Measurements from ENCODE around the gene FGF22. TPM values are rescaled to one million over a fixed set of nuclear protein-coding genes. Genes with fewer than 3 reads are reported as not detected.
A peak's percentile ranks its signal among the peaks of the same experiment; 100 is the strongest.

The FGF22 gene
- total and polyA plus RNA-seq, 10 of the 15 experiments (the other 5 are each of a cell fraction or from before 2014, with no cell fraction given), result 0.05 TPM; not detected in 9

DNA sequence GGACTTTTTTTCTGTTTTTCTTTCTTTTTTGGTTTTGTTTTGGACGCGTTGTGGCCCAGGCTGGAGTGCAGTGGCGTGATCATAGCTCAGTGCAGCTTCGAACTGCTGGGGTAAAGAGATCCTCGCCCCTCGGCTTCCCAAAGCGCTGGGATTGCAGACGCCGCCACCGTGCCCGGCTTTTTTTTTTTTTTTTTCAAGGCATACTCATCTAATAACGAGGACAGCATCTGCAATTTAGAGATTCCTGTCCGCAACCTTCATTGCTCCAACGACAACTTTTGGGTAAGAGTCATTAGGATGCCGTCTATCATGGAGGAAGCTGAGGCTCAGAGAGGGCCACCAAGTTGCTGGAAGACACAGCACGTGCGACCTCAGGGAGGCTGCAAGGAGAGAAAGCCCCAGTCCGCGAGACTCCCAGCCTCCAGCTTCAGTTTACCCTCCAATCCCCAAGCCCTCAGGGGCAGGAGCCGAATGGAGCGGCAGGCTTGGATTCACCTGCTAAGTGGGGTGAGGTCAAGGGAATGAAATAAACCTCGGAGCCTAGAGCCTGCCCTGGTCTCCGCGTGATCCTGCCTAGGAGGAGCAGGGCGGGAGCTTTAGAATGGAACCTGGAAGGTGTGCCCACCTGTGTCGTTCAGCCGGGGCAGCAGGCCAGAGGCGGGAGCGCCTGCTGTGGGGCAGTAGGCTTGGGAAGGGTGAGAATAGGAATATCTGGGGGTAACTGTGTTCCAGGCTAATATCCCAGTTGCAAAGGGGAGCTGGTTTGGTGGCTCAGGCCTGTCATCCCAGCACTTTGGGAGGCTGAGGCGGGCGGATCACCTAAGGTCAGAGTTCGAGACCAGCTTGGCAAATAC, 5.7 kb upstream of the FGF22 start (continued):
- TF ChIP-seq TCF3 (IDR thresholded peaks at IDR 0.05; ENCODE audit: borderline replicate concordance, insufficient read depth, low read depth, low read length), result no peak
- no peak for TF ChIP-seq DPF2 (IDR thresholded peaks at IDR 0.05)
- TF ChIP-seq, protein P1, sequence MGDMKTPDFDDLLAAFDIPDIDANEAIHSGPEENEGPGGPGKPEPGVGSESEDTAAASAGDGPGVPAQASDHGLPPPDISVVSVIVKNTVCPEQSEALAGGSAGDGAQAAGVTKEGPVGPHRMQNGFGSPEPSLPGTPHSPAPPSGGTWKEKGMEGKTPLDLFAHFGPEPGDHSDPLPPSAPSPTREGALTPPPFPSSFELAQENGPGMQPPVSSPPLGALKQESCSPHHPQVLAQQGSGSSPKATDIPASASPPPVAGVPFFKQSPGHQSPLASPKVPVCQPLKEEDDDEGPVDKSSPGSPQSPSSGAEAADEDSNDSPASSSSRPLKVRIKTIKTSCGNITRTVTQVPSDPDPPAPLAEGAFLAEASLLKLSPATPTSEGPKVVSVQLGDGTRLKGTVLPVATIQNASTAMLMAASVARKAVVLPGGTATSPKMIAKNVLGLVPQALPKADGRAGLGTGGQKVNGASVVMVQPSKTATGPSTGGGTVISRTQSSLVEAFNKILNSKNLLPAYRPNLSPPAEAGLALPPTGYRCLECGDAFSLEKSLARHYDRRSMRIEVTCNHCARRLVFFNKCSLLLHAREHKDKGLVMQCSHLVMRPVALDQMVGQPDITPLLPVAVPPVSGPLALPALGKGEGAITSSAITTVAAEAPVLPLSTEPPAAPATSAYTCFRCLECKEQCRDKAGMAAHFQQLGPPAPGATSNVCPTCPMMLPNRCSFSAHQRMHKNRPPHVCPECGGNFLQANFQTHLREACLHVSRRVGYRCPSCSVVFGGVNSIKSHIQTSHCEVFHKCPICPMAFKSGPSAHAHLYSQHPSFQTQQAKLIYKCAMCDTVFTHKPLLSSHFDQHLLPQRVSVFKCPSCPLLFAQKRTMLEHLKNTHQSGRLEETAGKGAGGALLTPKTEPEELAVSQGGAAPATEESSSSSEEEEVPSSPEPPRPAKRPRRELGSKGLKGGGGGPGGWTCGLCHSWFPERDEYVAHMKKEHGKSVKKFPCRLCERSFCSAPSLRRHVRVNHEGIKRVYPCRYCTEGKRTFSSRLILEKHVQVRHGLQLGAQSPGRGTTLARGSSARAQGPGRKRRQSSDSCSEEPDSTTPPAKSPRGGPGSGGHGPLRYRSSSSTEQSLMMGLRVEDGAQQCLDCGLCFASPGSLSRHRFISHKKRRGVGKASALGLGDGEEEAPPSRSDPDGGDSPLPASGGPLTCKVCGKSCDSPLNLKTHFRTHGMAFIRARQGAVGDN (IDR thresholded peaks at IDR 0.05), result no peak
- no peak for TF ChIP-seq RB1 (IDR thresholded peaks at IDR 0.05; ENCODE audit: borderline replicate concordance)
- no peak for TF ChIP-seq STAT1 (conservative IDR thresholded peaks at IDR 0.05)
- TF ChIP-seq TAF1 (IDR thresholded peaks at IDR 0.05; ENCODE audit: borderline replicate concordance, low read depth, low read length), result no peak
- no peak for TF ChIP-seq GABPA (IDR thresholded peaks at IDR 0.05; ENCODE audit: low read depth)
- no peak for TF ChIP-seq NBN (IDR thresholded peaks at IDR 0.05)
- TF ChIP-seq CHD1 (IDR thresholded peaks at IDR 0.05; ENCODE audit: low read depth, low read length), result no peak
- no peak for TF ChIP-seq CREB1 (IDR thresholded peaks at IDR 0.05; ENCODE audit: low read depth)
- TF ChIP-seq, protein P2, sequence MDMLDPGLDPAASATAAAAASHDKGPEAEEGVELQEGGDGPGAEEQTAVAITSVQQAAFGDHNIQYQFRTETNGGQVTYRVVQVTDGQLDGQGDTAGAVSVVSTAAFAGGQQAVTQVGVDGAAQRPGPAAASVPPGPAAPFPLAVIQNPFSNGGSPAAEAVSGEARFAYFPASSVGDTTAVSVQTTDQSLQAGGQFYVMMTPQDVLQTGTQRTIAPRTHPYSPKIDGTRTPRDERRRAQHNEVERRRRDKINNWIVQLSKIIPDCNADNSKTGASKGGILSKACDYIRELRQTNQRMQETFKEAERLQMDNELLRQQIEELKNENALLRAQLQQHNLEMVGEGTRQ (IDR thresholded peaks at IDR 0.05; ENCODE audit: borderline replicate concordance, low read depth, low read length), result no peak
- no peak for TF ChIP-seq TARDBP (IDR thresholded peaks at IDR 0.05; ENCODE audit: borderline replicate concordance)
- no peak for TF ChIP-seq RAD51 (IDR thresholded peaks at IDR 0.05)
- TF ChIP-seq BHLHE40 (IDR thresholded peaks at IDR 0.05; ENCODE audit: borderline replicate concordance in 1 of 2, low read depth in 2 of 2, low read length in 1 of 2), result peak in 1 of 2 experiments; percentile 6; a peak in 1 of 4 replicates
- TF ChIP-seq HDGF (IDR thresholded peaks at IDR 0.05), result 0 out of 2 replicates have a peak, but pooled peaks have one; percentile 43
- TF ChIP-seq GATAD2B (conservative IDR thresholded peaks at IDR 0.05; ENCODE audit: low read depth), result no peak
- TF ChIP-seq ZNF384 (IDR thresholded peaks at IDR 0.05; ENCODE audit: borderline replicate concordance, low read depth, low read length), result peak; percentile 62
- 0 out of 4 replicates have a peak, but pooled peaks of 1 of the 2 experiments have one; percentile 18 for TF ChIP-seq IKZF2 (IDR thresholded peaks at IDR 0.05)
- no peak for TF ChIP-seq CBFB (IDR thresholded peaks at IDR 0.05; ENCODE audit: low read depth)
- TF ChIP-seq ZSCAN29 (IDR thresholded peaks at IDR 0.05), result no peak
- TF ChIP-seq, protein P3, sequence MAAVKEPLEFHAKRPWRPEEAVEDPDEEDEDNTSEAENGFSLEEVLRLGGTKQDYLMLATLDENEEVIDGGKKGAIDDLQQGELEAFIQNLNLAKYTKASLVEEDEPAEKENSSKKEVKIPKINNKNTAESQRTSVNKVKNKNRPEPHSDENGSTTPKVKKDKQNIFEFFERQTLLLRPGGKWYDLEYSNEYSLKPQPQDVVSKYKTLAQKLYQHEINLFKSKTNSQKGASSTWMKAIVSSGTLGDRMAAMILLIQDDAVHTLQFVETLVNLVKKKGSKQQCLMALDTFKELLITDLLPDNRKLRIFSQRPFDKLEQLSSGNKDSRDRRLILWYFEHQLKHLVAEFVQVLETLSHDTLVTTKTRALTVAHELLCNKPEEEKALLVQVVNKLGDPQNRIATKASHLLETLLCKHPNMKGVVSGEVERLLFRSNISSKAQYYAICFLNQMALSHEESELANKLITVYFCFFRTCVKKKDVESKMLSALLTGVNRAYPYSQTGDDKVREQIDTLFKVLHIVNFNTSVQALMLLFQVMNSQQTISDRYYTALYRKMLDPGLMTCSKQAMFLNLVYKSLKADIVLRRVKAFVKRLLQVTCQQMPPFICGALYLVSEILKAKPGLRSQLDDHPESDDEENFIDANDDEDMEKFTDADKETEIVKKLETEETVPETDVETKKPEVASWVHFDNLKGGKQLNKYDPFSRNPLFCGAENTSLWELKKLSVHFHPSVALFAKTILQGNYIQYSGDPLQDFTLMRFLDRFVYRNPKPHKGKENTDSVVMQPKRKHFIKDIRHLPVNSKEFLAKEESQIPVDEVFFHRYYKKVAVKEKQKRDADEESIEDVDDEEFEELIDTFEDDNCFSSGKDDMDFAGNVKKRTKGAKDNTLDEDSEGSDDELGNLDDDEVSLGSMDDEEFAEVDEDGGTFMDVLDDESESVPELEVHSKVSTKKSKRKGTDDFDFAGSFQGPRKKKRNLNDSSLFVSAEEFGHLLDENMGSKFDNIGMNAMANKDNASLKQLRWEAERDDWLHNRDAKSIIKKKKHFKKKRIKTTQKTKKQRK (IDR thresholded peaks at IDR 0.05; ENCODE audit: low read depth, low read length), result no peak

All from GM12878 (cell line).